Measurements from ENCODE around the gene SPTBN1.

SPTBN1 gene

DNA sequence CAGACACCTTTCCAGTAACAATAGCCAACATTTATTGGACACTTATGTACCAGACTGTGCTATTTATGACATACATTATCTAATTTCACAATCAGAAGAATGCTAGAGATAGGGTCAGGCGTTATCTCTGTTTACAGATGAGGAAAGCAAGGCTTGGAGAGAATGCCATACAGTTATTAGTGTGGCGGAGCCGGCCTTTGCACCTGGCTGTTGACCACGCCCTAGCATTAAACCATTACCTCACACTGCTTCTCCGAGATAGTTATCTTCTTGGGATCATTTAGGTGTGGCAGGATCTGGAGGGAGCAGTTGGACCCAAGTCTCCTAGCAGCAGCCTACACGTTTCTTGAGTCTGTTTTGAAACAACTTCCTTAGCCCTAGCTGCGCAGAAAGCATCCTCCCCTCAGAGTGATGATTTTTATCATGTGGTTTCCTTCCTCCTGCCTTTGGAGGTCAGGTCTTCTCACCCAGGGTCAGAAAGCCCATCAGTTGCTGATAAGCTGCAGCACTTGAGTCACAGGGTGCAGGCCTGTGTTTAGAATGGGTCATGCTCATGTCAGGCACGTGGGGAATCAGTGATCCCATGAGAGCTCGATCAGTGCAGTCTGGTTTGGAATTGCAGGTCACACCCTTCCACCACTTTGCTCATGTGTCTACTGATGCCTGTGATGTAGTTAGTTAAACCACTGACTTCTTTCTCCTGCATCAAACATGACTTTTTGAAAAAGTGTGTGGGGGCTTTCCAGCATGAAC lies 118.2 kb downstream of the SPTBN1 start:
- Mint-ChIP-seq H3K4me3 (peak overlapping the region; percentile 85), H3K4me1 (ENCODE audit: low read depth) (peaks cover 87% of the 10 kb centered on the region), H3K27ac (peak overlapping the region; percentile 87), H3K36me3 (ENCODE audit: low read depth) (peaks cover 18% of the 10 kb centered on the region), H3K27me3 (ENCODE audit: low read depth) (no peaks in the 10 kb centered on the region), H3K9me3 (no peaks in the 10 kb centered on the region)

DNA sequence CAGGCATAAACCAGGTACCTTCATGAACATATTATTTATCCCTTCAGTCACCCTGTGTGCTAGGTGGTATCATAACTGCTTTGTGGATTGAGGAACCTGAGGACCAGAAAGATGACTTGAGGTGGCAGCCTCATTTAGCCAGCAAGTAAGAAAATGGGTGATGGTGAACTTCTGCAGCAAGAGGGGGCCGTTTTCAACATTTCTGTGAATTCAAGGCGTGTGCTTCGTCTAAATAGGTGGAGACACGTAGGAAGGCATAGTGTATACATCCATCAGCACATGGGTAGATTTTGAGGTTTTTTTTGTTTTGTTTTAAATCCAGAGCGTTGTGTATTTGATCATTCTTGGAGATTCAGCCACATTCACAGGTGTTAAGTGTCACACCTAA lies 118.7 kb downstream of the SPTBN1 start:
- peaks cover 88% of the 10 kb centered on the region for H3K4me1 Mint-ChIP-seq (ENCODE audit: low read depth)
- H3K9me3 Mint-ChIP-seq = no peaks in the 10 kb centered on the region
- H3K27ac Mint-ChIP-seq = peak overlapping the region; percentile 87
- H3K36me3 Mint-ChIP-seq (ENCODE audit: low read depth) = peaks cover 18% of the 10 kb centered on the region
- H3K4me3 Mint-ChIP-seq = peak overlapping the region; percentile 85
- no peaks in the 10 kb centered on the region for H3K27me3 Mint-ChIP-seq (ENCODE audit: low read depth)

DNA sequence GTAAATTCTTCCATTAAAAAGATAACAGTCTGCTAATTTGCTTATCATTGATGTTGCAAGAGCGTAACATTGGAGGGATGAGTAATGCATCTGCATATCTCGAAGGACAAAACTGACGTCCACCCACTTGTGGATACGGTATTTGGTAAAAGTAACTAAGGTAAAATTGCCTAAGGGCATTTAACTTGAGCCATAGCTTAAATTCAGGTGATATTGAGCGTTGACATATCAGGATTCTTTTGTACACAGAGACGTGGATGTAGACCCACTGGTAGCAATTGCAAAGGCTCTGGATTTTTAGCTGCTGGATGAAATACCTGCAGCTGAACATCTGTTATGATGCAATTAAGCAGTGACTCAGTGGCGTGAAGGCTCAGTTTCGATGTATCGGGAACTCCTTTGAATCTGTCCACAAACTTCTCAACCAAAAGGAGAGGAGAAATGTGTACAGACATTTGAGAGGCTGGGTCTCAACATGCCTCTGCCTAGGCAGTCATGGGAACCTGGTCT lies 119.3 kb downstream of the SPTBN1 start:
- peaks cover 18% of the 10 kb centered on the region for H3K36me3 Mint-ChIP-seq (ENCODE audit: low read depth)
- H3K27me3 Mint-ChIP-seq (ENCODE audit: low read depth) = no peaks in the 10 kb centered on the region
- H3K9me3 Mint-ChIP-seq = no peaks in the 10 kb centered on the region
- peaks cover 88% of the 10 kb centered on the region for H3K4me1 Mint-ChIP-seq (ENCODE audit: low read depth)
- peak overlapping the region; percentile 85 for H3K4me3 Mint-ChIP-seq
- H3K27ac Mint-ChIP-seq = peak overlapping the region; percentile 87

DNA sequence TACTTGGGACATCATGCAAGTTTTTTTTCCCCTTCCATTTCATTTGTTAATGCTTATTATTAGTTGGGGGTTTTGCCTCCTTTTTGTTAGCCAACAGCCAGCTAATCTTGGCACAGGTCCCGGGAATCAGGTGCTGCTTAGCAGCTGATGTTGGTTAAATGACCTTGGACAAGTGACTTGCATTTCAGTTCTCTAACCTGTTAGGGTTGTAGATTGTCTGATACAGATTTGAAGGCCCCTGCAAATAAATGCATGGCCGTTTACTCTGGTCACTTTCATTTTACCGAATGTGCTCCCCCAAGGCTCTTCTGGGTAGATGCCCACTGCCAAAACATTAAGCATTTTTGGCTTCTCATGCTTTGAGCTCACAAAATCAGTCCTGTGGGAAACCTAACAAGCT lies 120.9 kb downstream of the SPTBN1 start:
- Mint-ChIP-seq H3K4me1 (ENCODE audit: low read depth) (peaks cover 86% of the 10 kb centered on the region), H3K27ac (peak overlapping the region; percentile 87), H3K9me3 (no peaks in the 10 kb centered on the region), H3K4me3 (peak overlapping the region; percentile 52), H3K36me3 (ENCODE audit: low read depth) (peaks cover 18% of the 10 kb centered on the region), H3K27me3 (ENCODE audit: low read depth) (no peaks in the 10 kb centered on the region)

DNA sequence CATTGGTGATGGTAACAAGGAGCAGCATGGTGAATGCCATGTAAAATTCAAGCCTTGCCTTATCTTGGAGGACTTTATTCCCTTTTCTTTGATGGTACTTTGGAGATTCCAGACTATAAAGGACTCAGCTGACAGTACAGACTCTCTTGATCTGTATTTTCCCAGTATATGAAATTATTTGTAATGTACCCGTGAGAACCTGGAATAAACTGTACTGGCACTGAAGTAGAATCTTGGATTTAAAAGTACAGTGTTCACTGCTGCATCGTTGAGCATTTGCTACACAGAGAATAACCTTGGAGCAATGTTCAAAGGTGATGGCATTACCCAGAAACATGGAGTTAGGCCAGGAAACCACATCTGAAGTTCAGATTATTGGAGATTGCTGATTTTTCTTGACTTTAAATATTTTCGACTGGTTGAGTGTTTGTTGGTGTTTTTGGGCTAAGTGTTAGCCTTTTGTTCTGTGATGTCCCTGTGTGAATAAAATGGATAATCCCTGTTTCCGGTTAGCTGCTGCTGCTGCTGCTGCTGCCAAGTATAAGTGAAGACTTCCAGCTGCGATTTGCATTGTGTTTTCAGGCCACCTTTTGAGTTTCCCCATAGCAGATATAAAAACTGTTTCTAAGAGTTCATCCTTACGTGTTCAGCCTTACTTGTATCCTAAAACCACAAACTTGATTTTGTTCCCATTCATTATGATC lies 122.0 kb downstream of the SPTBN1 start:
- Mint-ChIP-seq H3K9me3 (no peaks in the 10 kb centered on the region), H3K4me3 (peak overlapping the region; percentile 57), H3K4me1 (ENCODE audit: low read depth) (peaks cover 86% of the 10 kb centered on the region), H3K36me3 (ENCODE audit: low read depth) (peaks cover 22% of the 10 kb centered on the region), H3K27me3 (ENCODE audit: low read depth) (no peaks in the 10 kb centered on the region), H3K27ac (peak overlapping the region; percentile 82)

DNA sequence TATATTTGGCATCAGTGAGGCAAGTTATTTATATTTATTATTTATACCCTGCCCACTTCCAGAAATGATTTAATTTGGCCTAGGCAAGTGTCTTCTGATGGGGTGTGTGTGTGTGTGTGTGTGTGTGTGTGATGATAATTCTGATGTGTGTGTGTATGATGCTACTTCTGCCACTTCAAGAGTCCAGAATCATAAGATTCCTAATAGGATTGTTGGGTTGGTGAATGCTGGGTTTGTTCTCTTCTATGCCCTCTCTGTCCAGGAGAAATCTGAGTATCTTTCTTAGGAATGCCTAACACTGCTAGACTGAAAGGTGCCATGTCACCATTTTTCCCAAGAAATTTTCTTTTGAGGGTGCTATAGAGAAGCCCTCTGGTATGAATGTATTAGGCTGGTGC lies 122.5 kb downstream of the SPTBN1 start:
- Mint-ChIP-seq H3K27ac (peak overlapping the region; percentile 82), H3K27me3 (ENCODE audit: low read depth) (no peaks in the 10 kb centered on the region), H3K4me1 (ENCODE audit: low read depth) (peaks cover 86% of the 10 kb centered on the region), H3K9me3 (no peaks in the 10 kb centered on the region), H3K36me3 (ENCODE audit: low read depth) (peaks cover 24% of the 10 kb centered on the region), H3K4me3 (peak overlapping the region; percentile 57)

DNA sequence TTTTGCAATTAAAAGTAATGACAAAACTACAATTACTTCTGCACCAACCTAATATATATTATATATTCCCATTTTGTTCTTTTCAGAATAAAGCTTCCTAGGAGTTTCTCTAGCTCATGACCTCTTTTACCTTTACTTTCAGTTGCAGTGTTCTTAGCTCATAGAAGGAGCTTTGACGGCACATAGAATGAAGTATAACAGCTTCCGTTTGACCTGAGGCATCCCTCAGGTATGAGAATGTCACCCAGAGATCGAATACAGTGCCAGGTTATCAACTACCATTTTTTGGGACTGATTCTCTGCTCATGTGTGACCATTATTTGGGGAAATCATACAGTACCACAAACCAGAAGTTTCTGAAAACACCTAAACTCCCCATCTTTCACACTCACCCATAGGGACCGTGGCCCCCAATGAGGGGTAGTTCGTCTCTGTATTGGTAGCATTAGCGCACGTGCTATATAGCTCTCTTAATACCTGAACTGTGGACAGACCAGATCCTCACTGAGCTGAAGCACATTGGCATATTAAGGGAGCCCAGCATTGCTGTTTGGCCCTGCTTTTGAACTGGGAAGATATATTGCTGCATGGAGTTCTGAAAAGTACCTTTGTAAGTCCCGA lies 123.0 kb downstream of the SPTBN1 start:
- Mint-ChIP-seq H3K4me1 (ENCODE audit: low read depth) (peaks cover 86% of the 10 kb centered on the region), H3K4me3 (peak overlapping the region; percentile 70), H3K27ac (peak overlapping the region; percentile 95), H3K27me3 (ENCODE audit: low read depth) (no peaks in the 10 kb centered on the region), H3K9me3 (no peaks in the 10 kb centered on the region), H3K36me3 (ENCODE audit: low read depth) (peaks cover 24% of the 10 kb centered on the region)

DNA sequence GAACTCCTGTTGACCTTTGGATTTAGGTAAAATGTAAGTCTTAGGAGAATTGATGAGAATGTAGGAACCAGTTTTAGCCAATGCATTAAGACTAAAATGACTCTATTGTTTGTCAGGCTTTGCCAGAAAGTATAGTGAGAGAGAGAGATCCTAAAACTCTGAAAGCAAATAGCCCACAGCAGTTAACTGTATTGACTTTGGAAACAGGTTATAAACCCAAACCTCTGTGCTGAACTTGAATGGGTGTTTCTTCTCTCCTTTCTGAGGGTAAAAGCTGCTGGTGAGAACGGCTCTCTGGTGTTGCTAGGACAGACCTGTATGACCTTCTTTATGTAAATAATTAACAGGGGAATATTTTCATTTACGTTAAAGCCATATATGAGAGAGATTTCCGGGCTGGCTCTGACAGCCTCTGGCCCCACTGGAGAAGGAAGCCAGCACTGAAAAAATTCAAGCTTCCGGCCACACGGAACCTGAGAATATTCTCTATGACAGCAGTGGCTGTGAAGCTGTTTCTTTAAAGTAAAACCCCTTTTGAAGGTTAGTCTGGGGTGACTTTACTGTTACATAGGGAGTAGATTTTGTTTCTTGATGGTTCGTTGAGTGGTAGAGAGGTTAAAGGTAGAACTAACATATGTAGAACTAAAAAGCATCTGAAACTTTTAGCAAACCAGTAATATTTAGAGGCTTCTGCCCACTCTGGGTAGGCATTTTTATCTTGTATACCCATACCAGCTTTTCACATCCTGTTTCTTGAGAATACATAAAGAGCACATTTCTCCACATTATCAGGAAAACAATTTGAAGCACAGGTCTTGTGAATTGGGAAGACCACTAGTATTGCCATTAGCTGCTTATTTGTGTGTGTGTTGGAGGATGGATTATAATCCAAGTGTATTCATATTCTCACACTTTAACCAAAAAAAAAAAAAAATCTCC lies 123.8 kb downstream of the SPTBN1 start:
- Mint-ChIP-seq H3K27ac (peak overlapping the region; percentile 95), H3K9me3 (no peaks in the 10 kb centered on the region), H3K27me3 (ENCODE audit: low read depth) (no peaks in the 10 kb centered on the region), H3K4me1 (ENCODE audit: low read depth) (peaks cover 82% of the 10 kb centered on the region), H3K36me3 (ENCODE audit: low read depth) (peaks cover 28% of the 10 kb centered on the region), H3K4me3 (peak overlapping the region; percentile 70)

DNA sequence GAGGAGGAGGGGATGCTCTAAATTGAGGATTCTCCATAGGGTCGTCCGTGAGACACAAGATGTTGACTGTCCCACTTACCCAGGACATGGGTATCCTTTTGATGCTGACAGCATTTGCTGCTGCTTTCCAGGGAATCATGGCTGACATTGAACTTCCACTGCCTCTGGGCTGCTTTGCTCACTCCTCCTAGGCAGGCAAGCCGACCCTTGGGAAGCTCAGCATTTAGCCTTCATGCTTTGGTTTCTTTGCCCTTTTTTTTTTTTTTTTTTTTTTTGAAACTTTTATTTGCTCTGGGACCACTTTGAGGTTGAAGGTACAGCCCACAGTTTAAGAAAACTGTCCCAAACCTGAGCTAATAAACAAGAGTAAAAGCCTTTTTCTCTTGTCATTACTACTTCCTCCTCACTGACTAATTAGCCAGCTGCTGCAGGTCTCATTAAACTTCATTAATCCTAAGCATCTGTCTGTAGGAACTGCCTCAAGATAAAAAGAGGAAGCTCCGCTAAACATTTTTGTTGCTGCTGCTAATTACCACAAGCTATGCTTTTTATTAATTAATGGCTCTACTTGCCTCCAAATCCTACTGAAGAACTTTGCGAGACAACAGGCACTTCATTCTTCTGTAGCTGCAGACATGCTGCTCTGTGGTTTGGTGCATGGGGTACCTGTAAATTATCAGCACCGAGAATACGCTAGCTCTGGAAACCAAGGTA lies 125.4 kb downstream of the SPTBN1 start:
- peak overlapping the region; percentile 54 for H3K4me3 Mint-ChIP-seq
- H3K4me1 Mint-ChIP-seq (ENCODE audit: low read depth) = peaks cover 84% of the 10 kb centered on the region
- peaks cover 21% of the 10 kb centered on the region for H3K36me3 Mint-ChIP-seq (ENCODE audit: low read depth)
- peak overlapping the region; percentile 69 for H3K27ac Mint-ChIP-seq
- no peaks in the 10 kb centered on the region for H3K27me3 Mint-ChIP-seq (ENCODE audit: low read depth)
- no peaks in the 10 kb centered on the region for H3K9me3 Mint-ChIP-seq

DNA sequence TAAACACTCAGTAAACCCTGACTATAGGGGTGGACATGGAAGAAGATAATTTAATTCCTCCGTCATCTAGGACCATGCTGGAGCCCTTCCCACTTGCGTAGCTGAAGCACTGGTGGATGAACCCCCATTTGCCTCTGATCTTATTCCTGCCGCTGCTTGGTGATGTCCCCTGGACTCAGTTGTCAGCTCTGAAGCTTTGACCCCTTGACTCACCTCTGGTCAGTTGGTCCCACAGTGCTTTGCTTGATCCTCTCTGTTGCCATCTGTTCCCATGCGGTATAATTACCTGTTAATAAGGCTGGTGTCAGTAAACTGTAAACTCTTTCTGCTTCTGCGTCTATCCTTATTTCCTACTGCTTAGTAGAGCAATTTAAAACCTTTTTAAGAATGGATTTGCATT lies 126.9 kb downstream of the SPTBN1 start:
- Mint-ChIP-seq H3K9me3 (no peaks in the 10 kb centered on the region), H3K36me3 (ENCODE audit: low read depth) (peaks cover 23% of the 10 kb centered on the region), H3K27me3 (ENCODE audit: low read depth) (no peaks in the 10 kb centered on the region), H3K4me3 (peak overlapping the region; percentile 47), H3K4me1 (ENCODE audit: low read depth) (peaks cover 84% of the 10 kb centered on the region), H3K27ac (peak overlapping the region; percentile 28)

DNA sequence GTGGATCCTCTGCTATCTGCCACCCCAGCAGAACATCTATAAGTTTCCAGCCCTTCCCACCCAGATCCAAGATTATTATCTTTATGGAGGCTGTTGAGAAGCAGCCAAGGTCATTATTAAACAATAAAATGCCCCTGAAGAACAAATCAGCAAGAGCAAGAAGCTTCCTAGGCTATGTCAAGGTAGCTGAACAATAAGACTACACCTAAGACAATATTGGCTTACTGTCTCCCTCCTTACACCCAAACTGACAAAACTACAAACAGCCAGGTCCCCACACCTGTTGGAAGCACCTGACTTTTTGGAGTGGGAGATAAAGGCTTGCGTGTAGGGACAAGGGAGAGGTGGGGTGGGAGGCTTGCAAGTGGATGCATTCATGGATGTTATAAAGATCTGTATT lies 128.5 kb downstream of the SPTBN1 start:
- H3K4me3 Mint-ChIP-seq = no peak overlapping the region
- peaks cover 22% of the 10 kb centered on the region for H3K36me3 Mint-ChIP-seq (ENCODE audit: low read depth)
- no peaks in the 10 kb centered on the region for H3K27me3 Mint-ChIP-seq (ENCODE audit: low read depth)
- H3K4me1 Mint-ChIP-seq (ENCODE audit: low read depth) = peaks cover 81% of the 10 kb centered on the region
- no peaks in the 10 kb centered on the region for H3K9me3 Mint-ChIP-seq
- peak overlapping the region; percentile 6 for H3K27ac Mint-ChIP-seq

DNA sequence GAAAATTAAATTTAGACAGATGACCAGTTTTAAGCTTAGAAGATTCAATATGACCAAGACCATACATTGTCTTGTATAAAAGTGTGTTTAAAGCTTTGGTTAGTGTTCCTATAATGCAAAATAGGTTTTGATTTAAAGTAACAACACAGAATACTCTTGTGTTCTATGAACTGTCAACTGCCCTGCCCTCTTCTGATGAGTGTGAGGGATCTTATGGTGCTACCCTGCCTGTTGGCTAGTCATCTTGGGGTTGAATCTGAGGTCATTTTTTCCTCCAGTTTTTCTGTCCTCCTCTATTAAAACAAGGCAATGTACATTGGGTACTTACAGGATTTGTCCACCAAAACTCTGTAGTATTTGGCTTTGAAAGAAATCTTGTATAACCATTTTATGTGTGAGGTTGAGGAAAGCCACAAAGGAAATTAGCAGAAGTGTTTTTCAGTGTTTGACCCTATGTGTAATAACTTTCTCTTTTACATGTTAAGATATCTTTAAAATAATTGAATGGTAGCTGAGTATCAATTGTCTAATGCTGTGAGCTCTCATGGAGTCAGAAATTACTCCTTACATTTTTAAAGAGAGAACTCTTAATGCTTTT lies 129.1 kb downstream of the SPTBN1 start:
- Mint-ChIP-seq H3K4me3 (peak overlapping the region; percentile 50), H3K27me3 (ENCODE audit: low read depth) (no peaks in the 10 kb centered on the region), H3K9me3 (no peaks in the 10 kb centered on the region), H3K36me3 (ENCODE audit: low read depth) (peaks cover 22% of the 10 kb centered on the region), H3K27ac (peak overlapping the region; percentile 60), H3K4me1 (ENCODE audit: low read depth) (peaks cover 77% of the 10 kb centered on the region)

DNA sequence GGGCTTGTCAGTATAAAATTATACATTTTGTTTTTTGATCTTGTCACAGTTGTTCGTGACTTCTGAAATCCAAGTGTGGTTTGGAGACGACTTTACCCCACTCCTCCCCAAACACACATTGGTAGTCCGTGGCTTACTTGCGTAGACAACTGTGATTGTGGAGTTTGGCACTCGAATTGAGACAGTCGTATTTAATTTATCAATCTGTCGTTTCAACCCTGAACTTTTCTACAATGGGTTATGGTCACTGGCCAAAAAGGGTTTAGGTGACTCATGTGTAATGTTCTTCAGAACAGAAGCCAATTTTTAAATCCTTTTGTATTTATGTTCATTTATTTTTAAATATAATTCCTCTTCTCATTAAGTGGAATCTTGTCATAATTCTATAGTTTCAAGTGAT lies 129.9 kb downstream of the SPTBN1 start:
- Mint-ChIP-seq H3K27ac (no peak overlapping the region), H3K9me3 (no peaks in the 10 kb centered on the region), H3K36me3 (ENCODE audit: low read depth) (peaks cover 22% of the 10 kb centered on the region), H3K4me3 (no peak overlapping the region), H3K27me3 (ENCODE audit: low read depth) (no peaks in the 10 kb centered on the region), H3K4me1 (ENCODE audit: low read depth) (peaks cover 82% of the 10 kb centered on the region)

All from T-helper 1 cell treated with Interleukin-12 subunit alpha and Interleukin-12 subunit beta and Interleukin-4 antibody, amounts not matched to agents 30 μg/mL and 1 μg/mL, for 36 hours (primary cell).